GDM1 (cell line): ENCODE data around the gene RNPEP.
A peak's percentile ranks its signal among the peaks of the same experiment; 100 is the strongest.
"Not testable (repeated sequence)": the region's sequence is repeated elsewhere in the genome, so short reads cannot be mapped to it uniquely, and the experiment has no call there.

Experiments used
- DNase-seq: peaks from one replicate; lab custom pipeline; 2025; lab: John Stamatoyannopoulos, UW

The RNPEP gene

GRCh38 chr1:201982623-201983379 lies at the start of gene RNPEP:
TSS of gene RNPEP (plus strand) at chr1:201982648. CDS start at chr1:201982667, 19 bp downstream.
- peak; percentile 51 for DNase-seq

- no peak for DNase-seq
Measured at GRCh38 chr1:201933840-201934430, 48.5 kb upstream of the RNPEP start.

GRCh38 chr1:201937624-201938213 lies 44.7 kb upstream of the RNPEP start:
- no peak for DNase-seq

- no peak for DNase-seq
Measured at GRCh38 chr1:201938440-201939035, 43.9 kb upstream of the RNPEP start.

GRCh38 chr1:201939148-201939547 lies 43.3 kb upstream of the RNPEP start:
- DNase-seq, result no peak

- no peak for DNase-seq
Measured at GRCh38 chr1:201939574-201939973, 42.9 kb upstream of the RNPEP start.

- not testable (repeated sequence) for DNase-seq
Measured at GRCh38 chr1:201940316-201940715, 42.1 kb upstream of the RNPEP start.

- DNase-seq, result no peak
Measured at GRCh38 chr1:201941420-201942128, 40.9 kb upstream of the RNPEP start.

- no peak for DNase-seq
Measured at GRCh38 chr1:201942129-201942495, 40.3 kb upstream of the RNPEP start.

- DNase-seq, result no peak
Measured at GRCh38 chr1:201944002-201944401, 38.4 kb upstream of the RNPEP start.

- DNase-seq, result no peak
Measured at GRCh38 chr1:201944639-201945038, 37.8 kb upstream of the RNPEP start.

- DNase-seq, result no peak
Measured at GRCh38 chr1:201945157-201945556, 37.3 kb upstream of the RNPEP start.

- DNase-seq, result no peak
Measured at GRCh38 chr1:201945863-201946223, 36.6 kb upstream of the RNPEP start.

- no peak for DNase-seq
Measured at GRCh38 chr1:201946224-201946908, 36.1 kb upstream of the RNPEP start, which contains the start of gene LMOD1. TSS of gene LMOD1 (minus strand) at chr1:201946548. CDS start at chr1:201946340, 208 bp downstream.

- DNase-seq, result no peak
Measured at GRCh38 chr1:201947697-201948008, 34.8 kb upstream of the RNPEP start.

- no peak for DNase-seq
Measured at GRCh38 chr1:201949491-201949890, 33.0 kb upstream of the RNPEP start.

- DNase-seq, result no peak
Measured at GRCh38 chr1:201954263-201955008, 28.0 kb upstream of the RNPEP start.

- peak; percentile 95 for DNase-seq
Measured at GRCh38 chr1:201955009-201955728, 27.3 kb upstream of the RNPEP start, which contains the start of gene TIMM17A. TSS of gene TIMM17A (plus strand) at chr1:201955503. CDS start at chr1:201955527, 24 bp downstream.

GRCh38 chr1:201955729-201956143 lies 26.7 kb upstream of the RNPEP start:
- DNase-seq, result no peak

GRCh38 chr1:201958348-201958747 lies 24.1 kb upstream of the RNPEP start:
- no peak for DNase-seq
